GM18508 (cell line): ENCODE results near the gene DAZAP1.
"Not testable (repeated sequence)": the region's sequence is repeated elsewhere in the genome, so short reads cannot be mapped to it uniquely, and the experiment has no call there.

ENCODE experiments used
- ATAC-seq: cut with Tn5 transposase; IDR thresholded peaks from one replicate; pipeline ENCODE4 v1.9.1; 2021; ENCODE audit warnings: moderate number of reproducible peaks; ENCODE audit not compliant: insufficient read depth, unreplicated experiment

The DAZAP1 gene

DNA sequence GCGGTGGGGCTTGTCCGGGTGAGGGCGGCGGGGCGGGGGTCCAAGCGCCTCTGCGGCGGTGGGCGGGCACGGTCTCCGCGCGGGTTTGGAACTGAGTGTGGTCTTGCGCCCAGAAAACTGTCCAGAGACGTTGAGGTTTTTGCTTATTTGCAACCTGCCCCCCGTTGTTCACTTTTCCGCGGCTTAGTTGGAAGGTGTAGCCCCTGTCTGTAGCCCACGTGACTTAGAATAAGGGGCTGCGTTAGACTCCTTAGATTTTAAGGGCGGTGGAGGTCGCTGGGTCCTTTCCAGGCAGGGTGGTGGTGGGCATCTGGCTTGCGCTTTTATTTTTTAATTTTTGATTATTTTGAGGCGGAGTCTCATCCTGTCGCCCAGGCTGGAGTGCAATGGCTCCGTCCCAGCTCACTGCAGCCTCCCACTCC lies 31.6 kb downstream of the DAZAP1 start:
- no peak for ATAC-seq

DNA sequence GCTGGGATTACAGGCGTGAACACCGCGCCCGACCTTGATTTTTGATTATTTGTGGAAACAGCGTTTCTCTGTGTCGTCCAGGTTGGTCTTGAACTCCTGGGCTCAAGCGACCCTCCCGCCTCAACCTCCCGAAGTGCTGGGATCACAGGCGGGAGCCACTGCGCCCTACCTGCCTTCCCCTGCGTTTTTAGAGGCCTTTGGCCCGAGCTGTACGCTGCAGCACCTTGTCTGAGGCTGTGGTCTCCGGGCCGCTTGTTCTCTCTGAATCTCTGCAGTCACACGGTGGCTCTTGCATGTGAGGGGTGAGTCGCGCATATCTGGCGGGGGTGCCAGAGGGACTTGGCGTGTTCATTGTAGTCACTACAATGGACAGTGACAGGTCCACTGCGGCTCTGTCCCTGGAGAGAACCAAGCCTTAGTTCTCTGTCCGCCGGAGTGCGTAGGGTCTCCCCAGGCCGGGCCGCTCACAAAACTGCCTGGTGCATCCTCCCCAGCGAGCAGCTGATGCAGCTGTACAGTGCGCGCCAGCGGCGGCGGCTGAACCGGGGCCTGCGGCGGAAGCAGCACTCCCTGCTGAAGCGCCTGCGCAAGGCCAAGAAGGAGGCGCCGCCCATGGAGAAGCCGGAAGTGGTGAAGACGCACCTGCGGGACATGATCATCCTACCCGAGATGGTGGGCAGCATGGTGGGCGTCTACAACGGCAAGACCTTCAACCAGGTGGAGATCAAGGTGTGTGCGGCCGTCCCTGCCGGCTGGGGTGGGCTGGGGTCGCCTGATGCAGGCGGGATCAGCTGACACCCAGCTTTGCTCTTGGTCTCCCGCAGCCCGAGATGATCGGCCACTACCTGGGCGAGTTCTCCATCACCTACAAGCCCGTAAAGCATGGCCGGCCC lies 32.4 kb downstream of the DAZAP1 start:
- not testable (repeated sequence) for ATAC-seq

DNA sequence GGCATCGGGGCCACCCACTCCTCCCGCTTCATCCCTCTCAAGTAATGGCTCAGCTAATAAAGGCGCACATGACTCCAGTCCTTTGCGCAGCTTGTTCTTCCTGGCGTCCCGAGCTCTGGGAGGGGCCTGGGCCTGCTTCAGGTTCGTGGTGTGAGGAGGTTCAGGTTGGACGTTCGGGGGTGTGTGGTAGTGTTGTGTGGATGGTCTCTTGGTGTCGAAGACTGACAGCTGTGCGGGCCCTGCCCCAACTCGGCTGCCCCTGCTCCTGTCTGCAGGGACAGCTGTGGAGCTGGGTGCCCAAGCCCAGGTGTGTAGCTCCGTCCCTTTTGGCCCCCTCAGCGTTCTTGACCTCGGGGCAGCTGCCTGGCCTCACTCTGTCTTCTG lies 33.0 kb downstream of the DAZAP1 start:
- ATAC-seq = no peak

DNA sequence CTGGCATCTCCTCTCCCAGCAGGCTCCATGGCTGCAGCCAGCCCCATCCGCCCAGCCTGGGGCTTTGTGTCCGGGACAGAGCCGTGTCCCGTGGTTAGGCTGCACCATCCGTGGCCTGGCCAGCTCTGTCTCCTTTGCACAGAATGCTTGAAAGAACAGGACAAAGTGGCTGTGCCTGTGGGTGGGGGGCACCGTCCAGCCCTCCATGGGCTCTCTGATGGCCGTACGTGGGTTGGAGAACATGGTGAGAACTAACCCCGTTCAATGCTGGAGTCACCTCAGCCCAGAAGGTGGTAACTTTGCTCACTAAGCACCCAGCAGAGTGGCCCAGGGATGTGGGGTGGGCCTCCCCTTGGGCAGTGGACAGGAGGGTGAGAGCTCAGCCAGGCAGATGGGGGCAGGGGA lies 33.6 kb downstream of the DAZAP1 start:
- no peak for ATAC-seq

DNA sequence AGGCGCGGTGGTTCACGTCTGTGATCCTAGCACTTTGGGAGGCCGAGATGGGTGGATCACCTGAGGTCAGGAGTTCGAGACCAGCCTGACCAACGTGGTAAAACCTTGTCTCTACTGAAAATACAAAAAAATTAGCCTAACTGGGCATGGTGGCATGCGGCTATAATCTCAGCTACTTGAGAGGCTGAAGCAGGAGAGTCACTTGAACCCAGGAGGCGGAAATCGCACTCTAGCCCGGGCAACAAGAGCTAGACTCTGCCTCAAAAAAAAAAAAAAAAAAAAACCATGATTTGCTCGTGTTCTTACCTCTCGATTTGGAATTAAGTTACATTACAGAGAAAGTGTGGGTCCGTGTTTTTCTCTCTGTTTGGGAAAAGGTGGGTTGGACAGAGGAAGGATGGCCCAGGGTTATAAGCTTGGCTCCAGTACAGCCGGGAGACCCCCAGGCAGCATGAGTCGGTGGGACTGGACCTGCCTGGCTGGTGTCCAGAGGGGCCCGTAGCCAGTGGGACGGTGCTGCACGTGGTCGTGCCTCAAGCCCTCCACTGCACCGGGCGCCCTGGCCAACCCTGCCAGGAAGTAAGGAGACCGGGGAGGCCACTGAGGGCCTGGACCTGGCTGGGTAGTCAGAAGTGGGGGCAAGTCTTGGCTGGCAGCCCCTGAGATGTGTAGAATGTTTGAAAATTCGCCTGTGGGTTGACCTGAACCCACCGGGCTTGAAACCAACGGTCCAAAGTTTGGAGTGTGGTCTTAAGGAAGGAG lies 34.5 kb downstream of the DAZAP1 start:
- ATAC-seq = no peak

DNA sequence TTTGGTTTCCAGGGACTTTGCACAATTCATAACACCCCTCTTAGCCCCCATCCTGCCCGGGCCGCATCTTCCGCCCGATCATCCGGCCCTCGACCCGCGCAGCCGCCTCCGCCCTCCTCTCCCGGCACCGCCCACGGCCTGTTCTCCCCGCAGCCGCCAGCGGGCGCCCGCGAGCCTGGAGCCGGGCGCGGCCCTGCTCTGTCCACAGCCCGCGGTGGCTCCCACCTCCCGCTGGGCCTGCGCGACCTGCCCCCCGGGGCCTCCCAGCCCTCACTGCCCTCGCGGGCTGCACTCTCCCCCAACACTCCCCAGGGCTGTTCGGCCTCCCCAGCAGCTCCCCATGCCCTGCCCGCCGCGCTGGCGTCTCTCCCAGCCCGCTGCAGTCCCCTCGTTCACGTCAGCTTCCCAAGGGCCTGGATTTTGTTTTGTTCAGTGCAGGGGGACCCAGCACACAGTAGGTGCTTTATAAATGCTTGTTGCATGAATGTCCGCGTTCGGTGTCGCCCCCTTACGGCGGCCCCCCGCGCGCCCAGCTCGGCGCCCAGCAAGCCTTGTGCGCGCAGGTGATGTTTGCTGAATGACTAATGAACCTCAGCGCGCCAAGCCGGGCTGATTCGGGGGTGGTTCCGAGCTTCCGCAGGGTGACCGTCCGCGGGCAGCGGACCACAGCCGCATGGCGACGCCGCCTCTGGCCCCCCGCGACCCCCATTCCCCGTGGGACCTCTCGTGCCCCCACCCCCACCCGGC lies 38.0 kb downstream of the DAZAP1 start:
- no peak for ATAC-seq

DNA sequence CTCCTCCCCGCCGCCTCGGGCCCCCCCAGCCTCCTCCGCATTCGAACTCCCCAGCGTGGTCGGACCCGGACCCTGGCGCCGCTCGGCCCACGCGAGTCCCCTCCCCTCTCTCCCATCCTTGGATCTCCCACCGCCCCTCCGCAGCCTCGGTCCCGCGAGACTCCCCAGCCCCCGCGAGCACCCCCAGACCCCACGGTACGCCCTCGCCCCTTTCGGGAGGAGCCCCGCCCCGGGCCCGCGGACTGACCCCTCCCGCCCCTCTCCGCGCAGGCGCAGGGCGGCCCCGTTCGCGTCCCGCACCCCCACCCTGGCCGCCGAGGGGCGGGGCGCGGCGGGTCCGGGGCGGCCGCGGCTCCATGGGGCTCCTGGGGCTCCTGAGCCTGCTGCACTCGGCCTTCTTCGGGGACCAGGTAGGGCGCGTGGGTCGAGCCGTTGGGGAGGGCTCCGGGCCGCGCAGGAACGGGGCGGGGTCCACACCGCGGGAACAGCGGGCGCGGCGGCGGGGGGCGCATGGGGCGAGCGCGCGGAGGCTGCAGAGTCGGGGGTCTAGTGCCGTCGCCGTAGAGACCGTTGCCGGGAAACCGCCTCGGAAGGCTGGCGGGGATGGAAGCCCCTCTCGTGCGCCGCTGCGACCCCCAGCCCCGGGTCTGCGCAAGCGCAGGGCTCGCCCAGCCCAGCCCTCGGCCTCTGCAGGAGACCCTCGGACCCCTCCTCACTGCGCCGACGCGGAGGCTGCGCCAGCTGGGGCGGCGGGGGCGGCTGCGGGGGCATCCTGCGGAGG lies 38.7 kb downstream of the DAZAP1 start:
- no peak for ATAC-seq

DNA sequence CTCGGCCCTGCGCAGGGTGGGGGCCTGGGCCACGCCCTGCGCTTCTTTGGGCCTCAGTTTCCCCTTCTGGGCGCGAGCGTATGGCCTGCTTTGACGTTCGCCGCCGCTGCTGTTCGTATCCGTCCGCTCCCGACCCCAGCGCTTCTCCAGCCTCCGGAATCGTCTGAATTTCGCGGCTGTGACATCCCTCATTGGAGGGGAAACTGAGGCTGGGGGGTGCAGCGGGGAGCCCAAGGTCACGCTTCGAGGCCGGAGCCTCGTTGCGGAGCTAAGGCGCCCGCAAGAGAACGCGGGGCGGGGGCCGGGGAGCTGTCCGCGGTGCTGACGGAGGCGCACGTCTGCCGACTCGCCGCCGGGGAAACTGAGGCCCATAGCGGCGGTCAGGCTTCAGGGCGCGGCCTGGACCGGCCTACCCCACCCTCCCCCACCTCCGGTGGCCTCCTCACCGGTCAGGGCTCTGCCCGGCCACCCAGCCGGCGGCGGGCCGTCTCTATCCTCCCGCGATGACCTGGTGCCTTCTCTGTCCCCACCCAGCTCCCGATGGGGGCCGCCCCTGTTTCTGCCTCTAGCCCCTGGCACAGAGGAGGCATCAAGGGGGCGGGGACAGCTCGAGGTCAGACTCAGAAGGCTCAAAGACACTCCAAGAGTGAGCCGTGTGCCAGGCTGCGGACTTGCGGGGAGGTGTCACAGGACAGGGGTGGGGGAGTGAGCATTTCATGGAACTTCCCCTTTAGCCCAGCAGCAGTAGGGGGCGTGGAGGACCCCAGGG lies 39.5 kb downstream of the DAZAP1 start:
- ATAC-seq = no peak

DNA sequence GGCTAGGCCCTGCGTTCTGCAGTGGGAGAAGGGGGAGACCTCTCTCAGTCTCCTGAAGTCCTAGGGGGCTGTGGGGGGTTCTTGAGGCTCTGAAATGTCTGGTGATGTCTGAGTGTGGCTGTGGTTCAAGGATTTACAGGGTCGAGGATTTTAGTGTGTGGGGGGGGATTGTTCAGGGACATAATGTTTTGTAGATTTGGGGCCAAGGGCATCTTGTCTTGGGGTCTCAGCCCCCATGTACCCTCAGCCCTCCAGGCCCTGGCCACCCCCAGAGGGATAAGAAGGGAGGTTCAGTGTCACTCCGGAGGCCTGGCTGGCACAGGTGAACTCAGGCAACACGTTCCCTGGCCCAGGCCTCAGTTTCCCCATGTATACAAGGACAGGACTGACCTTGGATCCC lies 40.1 kb downstream of the DAZAP1 start:
- no peak for ATAC-seq

DNA sequence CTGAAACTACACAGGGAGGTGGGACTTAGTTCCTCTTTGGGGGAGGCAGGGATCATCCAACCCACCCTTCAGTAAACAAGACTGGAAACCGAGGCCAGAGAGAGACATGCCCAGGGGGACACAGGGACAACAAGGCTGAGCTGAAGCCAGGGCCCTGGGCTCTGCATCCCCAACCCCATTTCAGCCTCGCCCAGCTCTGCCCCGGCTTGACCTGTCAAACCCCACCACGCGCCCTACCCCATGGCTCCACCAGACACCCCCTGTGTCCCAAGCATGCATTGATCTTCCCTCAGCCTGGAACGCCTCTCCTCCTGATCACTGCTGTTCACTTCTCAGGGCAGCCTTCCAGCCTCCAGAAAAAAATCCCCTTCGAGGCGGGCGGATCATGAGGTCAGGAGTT lies 40.6 kb downstream of the DAZAP1 start:
- no peak for ATAC-seq

DNA sequence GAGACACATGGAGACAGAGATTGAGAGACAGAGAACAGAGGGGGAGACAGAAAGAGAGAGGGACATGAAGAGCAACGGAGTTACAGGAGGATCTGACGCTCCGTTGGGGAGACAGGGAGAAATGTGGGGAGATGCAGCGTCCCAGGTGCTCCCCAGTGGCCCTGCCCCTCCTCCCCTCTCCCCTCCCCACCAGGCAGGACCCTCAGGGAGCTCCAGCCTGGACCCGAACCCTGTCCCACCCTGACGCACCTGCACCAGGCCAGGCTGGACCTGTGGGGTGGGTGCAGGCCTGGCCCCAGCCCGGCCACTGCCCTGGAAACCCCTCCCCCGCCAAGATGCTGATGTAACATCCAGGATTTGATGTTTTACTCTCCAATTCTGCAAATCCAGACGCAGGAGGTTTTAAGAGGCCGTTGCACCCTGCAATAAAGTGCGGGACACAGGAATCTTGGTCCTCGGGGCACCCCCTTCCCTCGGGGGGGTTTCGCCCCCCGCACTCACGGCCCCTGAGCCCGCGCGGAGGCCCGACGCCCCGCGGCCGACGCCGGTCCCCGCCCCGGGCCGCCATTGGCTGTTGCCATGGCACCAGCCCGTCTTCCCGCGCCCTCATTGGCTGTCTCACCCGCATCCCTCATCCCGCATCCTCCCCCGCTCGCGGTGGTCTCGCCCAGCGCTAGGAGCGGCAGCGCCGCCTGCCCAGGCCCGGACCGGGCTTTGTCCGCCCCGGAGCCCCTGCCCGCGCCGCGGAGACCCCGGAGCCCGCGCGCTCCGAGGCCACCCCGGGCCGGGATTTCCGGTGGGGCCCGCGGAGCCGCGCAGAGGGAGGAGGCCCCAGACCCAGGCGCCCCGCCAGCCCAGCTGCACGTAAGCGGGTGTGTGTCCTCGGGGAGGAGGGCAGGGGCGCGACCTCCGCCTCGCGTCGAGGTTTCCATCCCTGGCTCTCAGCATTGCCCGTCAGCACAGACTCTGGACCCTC lies 42.4 kb downstream of the DAZAP1 start, which contains the start of gene APC2:
Gene APC2 (plus strand): TSS at position 655 of the 976 bp plus-strand sequence. CDS start 2,881 bp downstream, outside the sequence.
- ATAC-seq = no peak

DNA sequence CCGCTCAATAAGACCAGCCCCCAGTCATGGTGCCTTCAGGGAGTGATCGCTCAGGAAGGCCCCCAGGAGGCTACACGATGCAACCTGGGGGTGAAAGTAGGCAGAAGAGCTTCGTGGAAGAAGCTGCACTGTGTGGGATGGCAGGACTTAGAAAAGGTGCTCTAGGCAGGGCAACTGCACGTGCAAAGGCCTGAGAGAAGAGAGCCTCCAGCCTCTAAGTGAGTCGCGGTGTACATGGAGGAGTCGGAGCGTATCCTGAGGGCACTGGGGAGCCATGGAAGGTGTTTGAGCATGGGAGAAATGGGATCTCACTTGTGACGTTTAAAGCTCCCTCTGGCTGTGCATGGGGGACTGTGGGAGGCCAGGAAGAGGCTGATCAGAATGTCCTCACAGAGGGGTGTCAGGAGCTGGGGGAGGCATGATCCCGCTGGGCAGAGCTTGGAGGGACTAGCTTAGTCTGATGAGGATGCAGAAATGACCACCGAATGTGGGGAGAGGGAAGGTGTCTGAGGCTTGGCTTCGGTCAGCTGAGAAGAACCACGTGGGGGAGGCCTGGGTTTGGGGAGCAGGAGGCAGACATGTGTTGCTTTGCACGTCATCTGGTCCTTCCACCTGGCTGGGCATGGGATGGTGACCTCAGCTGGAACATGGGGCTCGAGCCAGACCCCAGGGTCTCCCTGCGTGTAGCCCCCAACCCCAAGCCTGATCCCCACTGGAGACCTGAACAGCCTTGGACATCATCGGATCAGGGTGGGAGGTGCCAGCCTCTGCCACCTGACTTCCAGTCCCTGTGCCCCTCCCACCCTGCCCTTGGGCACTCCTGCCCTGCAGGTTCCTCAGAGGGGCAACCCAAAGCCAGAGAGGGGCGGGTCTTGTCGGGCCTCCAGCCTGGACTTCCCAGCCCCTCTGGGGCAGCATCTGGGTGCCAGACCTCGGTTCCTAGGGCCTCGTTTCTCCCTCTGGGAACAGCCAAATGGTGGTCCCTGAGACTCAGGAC lies 43.6 kb downstream of the DAZAP1 start:
- no peak for ATAC-seq

DNA sequence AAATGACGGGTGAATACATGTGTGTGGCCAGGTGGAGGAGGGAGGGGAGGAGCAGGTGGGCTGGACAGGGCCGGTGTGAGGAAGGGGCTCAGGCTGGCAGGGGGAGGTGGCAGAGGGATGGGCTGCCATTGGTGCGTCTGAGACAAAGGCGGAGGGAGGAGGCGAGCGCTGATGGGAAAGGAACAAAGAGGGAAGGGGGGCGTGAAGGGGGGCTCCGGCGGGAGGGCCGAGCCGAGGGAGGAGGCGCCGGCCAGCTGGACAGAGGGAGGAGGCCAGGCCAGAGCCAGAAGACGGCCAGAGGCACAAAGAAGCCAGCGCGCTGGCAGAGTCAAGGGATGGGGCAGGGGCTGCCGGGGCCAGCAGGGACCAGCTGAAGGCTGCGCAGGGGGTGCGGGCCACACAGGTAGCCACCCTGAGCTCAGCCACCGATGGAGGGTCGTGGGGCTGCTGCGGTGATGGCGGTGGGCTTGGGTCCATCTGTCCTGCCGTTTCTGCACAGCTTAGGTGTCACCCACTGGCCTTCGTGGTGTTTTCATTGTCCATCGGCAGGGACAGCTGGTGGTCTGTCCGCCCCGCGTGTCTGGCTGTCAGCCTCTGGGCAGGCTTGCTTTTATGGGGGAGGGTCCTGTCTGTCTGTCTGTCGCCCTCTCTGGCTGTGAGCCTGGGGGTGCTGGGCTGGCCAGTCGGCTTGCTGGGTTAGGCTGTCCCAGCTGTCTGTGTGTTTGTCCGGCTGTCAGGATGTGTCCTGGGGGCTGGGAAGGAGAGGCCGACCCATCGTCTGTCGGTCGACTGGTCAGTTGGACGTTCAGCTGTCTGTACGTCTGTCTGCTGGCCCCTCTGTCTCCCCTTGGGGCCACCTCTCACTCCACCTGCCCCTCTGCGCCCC lies 44.8 kb downstream of the DAZAP1 start:
- ATAC-seq = no peak

DNA sequence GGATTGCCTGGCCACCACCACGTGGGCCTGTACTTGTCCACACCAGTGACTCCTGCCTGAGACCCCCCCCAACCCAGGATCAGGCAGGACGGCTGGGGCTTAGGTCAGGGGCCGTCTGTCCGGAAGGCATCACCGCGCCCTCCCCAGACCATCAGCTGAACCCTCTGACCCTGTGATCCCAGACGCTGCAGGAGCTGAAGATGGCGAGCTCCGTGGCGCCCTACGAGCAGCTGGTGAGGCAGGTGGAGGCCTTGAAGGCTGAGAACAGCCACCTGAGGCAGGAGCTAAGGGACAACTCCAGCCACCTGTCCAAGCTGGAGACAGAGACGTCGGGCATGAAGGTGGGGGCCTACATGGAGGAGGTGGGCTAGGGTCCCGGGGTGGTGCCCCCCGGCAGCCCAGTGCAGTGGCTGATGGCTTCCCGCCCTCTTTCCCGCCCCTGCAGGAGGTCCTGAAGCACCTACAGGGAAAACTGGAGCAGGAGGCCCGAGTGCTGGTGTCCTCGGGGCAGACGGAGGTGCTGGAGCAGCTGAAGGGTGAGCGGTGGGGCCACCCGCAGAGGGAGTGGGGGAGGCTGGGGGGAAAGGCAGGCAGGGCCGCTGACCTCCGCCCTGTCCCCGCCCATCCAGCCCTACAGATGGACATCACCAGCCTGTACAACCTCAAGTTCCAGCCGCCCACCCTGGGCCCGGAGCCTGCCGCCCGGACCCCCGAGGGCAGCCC lies 45.6 kb downstream of the DAZAP1 start:
- no peak for ATAC-seq
